Erythroblast (primary cell): ENCODE results near the gene MPPED2.

Source experiments
- DNase-seq, 2 experiments: peaks; one replicate each; lab custom pipeline; 2025; lab: John Stamatoyannopoulos, UW
- GATA1 ChIP-seq: IDR thresholded peaks from 2 replicates; pipeline ENCODE4 v1.6.1; 2011; ENCODE audit warnings: low read depth, mild to moderate bottlenecking, control low read depth, low read length, moderate library complexity
- POLR2A ChIP-seq: IDR thresholded peaks from 2 replicates; pipeline ENCODE4 v1.6.1; 2011; ENCODE audit warnings: mild to moderate bottlenecking, low read length

MPPED2 gene

DNA sequence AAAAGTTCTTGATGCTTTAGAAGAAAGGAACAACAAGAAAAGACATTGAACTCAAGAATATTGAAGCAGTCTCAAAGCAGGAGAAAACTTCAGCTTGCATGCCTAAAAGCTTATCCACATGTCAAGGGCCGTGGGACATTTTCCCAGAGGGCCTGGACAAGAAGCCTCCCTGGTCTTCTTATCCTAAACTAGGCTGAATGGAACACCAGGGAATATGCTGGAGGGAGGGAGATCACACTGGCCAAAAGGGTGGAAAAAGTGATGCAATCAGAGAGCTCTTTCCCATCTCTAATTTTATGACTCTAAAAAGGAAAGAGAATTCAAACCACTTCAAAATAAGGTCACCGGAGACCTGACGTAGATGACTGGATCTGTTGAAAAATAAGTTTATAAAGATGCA lies 107.2 kb downstream of the MPPED2 start:
- DNase-seq = no peak
- TF ChIP-seq GATA1 (no peak), POLR2A (no peak)

DNA sequence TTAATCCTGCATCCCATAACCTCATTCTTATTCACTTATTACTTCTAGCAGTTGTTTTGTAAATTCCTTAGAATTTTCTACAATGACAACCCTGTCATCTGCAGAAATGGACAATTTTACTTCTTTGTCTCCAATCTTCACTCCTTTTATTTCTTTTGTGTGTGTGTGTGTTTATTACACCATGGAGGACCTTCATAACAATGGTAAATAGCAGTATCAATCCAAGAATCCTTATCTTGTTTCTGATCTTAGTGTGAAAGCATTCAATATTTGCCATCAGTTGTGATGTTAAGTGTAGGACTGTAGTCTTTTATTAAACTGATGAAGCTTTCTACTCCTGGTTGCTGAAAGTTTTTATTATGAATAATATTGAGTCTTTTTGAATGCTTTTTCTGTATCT lies 109.1 kb downstream of the MPPED2 start:
- DNase-seq = no peak
- TF ChIP-seq POLR2A (no peak), GATA1 (no peak)

GRCh38 chr11:30474151-30474954 lies 111.8 kb downstream of the MPPED2 start:
- TF ChIP-seq POLR2A (no peak), GATA1 (no peak)
- DNase-seq = no peak

DNA sequence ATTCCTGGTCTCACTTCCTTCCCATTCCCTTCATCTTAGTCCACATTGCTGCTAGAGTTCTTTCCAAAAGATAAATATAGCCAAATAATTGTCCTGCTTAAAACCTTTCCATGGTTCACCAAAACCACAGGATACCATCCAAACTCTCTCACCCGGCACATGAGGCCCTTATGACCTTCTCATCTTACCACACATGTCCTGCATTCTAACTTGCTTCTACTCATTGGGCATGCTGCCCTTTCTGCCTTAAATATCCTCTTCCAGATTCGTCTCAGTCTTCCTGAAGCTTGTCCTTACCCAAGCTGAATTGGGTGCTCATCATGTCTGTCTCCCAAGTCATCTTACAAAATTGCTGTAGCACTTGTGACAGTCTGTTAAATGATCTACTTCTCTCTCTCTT lies 114.9 kb downstream of the MPPED2 start:
- DNase-seq = no peak
- no peak for TF ChIP-seq POLR2A
- TF ChIP-seq GATA1 = no peak

DNA sequence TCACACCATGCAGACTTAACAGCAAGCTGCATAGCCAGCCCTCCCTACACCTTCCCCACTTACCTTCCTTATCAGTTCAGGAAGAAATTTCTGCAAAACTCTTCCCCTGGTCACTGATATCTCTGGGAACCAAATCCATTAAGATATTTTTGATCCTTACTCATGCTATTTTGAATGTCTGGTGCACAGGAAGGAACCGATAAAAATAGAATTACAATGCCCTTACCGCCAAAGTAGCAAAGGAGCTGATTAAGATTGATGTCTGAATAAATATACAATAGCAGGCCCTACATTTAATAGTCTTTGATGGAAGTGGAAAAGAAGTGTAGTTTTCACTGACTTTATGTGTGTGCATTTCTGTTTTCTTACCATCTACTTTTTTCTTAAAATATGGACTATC lies 117.3 kb downstream of the MPPED2 start:
- TF ChIP-seq GATA1 (no peak), POLR2A (no peak)
- no peak for DNase-seq

DNA sequence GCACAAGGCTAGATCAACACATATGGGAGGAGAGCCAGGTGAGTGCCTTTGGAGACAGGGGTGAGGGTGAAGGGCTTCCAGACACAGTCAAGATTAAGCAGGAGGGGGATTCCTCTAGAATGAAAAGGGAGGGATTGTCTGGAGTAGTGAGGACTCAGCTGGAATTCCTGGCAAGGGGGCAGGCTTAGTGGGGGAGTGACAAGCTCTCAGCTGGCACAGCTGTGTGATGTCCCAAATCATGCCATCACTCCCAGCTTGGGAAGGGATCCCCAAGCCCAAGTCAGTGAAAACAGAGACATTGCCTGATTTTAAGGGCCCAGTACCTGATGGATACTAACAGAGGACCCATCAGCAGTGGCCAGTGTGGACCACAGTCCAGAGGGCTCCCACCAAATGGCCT lies 119.0 kb downstream of the MPPED2 start:
- no peak for TF ChIP-seq POLR2A
- TF ChIP-seq GATA1 = no peak
- no peak for DNase-seq

- TF ChIP-seq POLR2A (no peak), GATA1 (no peak)
These were observed 120.5 kb downstream of the MPPED2 start for GRCh38 chr11:30465623-30466022.

DNA sequence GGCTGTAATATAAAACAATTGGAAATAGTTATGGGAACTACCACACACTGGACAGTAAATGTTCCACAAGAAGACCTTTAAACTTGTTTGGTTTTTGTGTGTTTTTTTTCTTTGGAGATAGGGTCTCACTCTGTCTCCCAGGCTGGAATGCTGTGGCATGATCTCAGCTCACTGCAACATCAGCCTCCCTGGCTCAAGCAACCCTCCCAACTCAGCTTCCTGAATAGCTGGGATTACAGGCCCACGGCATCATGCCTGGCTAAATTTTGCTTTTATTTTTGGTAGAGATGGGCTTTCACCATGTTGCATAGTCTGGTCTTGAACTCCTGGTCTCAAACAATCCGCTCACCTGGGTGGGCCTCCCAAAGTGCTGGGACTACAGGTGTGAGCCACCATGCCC lies 121.0 kb downstream of the MPPED2 start:
- DNase-seq = no peak
- TF ChIP-seq GATA1 (no peak), POLR2A (no peak)

More at GRCh38 chr11:30465623-30466022, 120.5 kb downstream of the MPPED2 start:
- DNase-seq = no peak

DNA sequence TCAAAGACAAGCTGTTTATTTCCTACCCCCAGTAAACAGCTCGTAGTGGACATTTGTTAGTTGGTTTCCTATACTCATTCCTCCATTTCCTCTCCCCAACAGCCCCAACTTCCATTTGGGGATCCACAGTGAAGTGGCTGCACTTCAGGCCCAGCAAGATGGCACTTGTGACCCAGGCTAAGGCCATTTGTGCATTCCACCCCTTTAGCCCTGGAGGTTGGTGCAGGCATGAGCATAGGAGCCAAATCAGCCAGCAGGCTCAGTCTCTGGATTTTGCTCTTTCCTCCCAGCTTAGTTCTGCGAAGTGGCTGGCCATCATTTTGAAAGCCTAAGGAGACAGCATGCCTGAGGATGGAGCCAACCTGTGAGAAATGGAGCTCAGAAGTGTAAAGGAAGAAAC lies 122.9 kb downstream of the MPPED2 start:
- no peak for DNase-seq
- TF ChIP-seq POLR2A = no peak
- TF ChIP-seq GATA1 = no peak

DNA sequence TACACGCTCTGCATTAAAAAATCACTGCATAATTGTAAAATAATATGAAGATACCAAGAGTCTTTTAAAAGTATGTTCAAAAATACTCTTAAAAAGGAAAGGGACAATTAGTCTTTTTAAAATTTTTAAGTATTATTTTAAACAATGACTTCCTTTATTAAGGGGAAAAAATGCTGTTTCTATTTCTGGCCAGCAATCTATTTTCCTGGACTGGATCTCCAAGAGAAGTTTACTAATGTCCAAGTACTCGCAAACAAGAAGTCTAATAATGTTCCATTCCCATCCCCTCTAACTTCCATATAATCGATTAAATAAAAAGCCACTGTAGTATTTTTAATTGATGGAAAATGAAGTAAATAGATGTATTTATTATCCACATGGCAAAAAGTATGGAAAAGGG lies 123.7 kb downstream of the MPPED2 start:
- TF ChIP-seq GATA1 (no peak), POLR2A (no peak)
- DNase-seq = no peak

DNA sequence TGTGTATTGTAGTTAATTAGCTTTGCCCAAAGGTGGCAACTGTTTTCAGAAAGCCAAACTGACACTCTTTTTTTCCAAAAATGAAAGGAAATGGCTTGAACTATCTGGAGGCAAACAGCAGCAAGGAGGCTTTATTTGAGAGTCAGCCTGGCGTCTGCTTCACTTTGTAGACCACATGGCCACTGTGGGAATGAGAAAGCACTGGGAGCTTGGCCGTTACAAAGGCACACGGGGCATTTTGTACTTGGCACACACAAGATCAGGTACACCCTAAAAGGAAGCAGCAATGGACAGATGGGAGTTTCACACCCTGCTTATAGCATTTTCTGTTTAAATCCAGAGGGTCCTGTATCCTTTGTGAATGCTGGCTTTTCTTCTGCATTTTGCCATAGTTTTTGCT lies 126.3 kb downstream of the MPPED2 start:
- DNase-seq = no peak
- TF ChIP-seq GATA1 (no peak), POLR2A (no peak)

GRCh38 chr11:30459306-30459705 lies 126.8 kb downstream of the MPPED2 start:
- DNase-seq = no peak
- TF ChIP-seq GATA1 (no peak), POLR2A (no peak)

DNA sequence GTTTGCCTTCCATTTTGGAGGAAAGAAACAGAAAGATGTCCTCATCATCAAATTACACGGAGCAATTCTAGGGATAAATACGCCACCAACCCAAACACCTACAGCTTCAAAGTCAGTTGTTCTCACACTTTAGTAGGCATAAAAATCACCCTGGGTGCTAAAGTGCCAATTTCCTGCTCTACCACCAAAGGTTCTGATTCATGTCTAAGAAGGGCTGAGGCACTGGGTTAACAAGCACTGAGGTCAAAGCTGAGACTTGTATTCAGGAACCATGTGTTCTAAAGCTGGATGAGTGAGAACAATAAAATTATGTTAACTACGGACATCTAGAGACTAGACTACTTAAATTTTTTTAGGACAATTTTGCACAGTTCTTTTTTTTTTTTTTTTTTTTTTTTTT lies 127.6 kb downstream of the MPPED2 start:
- TF ChIP-seq POLR2A = no peak
- TF ChIP-seq GATA1 = no peak
- DNase-seq = no peak

- no peak for TF ChIP-seq POLR2A
- TF ChIP-seq GATA1 = no peak
- no peak for DNase-seq
These were observed 129.1 kb downstream of the MPPED2 start for GRCh38 chr11:30457087-30457486.

- DNase-seq = no peak
- no peak for TF ChIP-seq GATA1
- no peak for TF ChIP-seq POLR2A
These were observed 131.1 kb downstream of the MPPED2 start for GRCh38 chr11:30455025-30455424.

DNA sequence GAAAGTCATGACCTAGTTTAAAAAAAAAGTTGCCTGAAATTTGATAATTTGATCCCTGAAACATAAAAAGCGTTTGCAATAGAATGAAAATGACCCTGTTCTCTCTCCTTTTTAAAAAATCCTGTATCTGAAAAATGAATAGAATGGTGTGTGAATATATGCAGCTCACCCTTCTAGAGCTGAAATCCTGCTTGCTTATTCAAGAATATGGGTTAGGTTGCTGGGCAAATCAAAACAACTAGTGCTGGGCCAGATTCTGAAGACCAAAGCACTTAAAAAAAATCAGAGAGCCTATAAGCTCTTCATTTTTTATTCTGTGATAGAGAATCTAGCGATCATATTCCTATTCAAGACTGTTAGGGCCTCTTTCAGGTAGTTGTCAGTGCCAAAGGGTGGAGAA lies 131.6 kb downstream of the MPPED2 start:
- no peak for TF ChIP-seq GATA1
- no peak for TF ChIP-seq POLR2A
- DNase-seq = no peak

DNA sequence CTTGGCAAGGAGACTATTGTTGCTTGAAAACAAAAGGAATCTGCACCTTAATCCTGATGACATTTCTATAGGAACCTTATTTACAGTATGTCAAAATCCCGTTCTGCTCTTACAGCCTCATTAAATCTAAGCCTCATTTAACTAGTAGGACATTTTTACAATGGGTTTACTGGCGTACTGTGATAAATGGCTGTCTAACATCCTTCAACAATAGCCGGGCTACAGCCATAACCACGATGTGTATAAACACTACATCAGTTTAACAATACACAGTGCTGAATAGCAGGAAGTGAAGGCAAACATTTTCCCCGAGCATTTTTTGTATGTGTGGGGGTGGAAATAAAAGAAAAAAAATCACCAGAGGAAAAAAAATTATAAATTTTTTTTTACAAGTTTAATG lies 132.0 kb downstream of the MPPED2 start:
- no peak for DNase-seq
- TF ChIP-seq GATA1 = no peak
- TF ChIP-seq POLR2A = no peak
